AG08396 (cell line): ENCODE results near the gene PRICKLE1.

Experiments
- DNase-seq: peaks from one replicate; pipeline ENCODE4 v3.0.0; 2012; ENCODE audit warnings: low spot score, mixed read lengths

Gene PRICKLE1

GRCh38 chr12:42588524-42589464 lies 752 bp downstream of the PRICKLE1 start:
- DNase-seq: peak; percentile 43

- no peak for DNase-seq
These were observed 1.7 kb downstream of the PRICKLE1 start for GRCh38 chr12:42587601-42588523.

GRCh38 chr12:42586268-42586667 lies 3.3 kb downstream of the PRICKLE1 start:
- DNase-seq: no peak

- no peak for DNase-seq
These were observed 3.7 kb downstream of the PRICKLE1 start for GRCh38 chr12:42585841-42586216.

GRCh38 chr12:42585154-42585840 lies 4.2 kb downstream of the PRICKLE1 start:
- DNase-seq: no peak

- DNase-seq: peak; percentile 16
These were observed 4.9 kb downstream of the PRICKLE1 start for GRCh38 chr12:42584651-42585111.

GRCh38 chr12:42583016-42583415 lies 6.5 kb downstream of the PRICKLE1 start:
- no peak for DNase-seq

GRCh38 chr12:42582498-42582897 lies 7.0 kb downstream of the PRICKLE1 start:
- DNase-seq: no peak

GRCh38 chr12:42582050-42582449 lies 7.5 kb downstream of the PRICKLE1 start:
- DNase-seq: no peak

GRCh38 chr12:42576374-42576773 lies 13.2 kb downstream of the PRICKLE1 start:
- DNase-seq: no peak

GRCh38 chr12:42575717-42576116 lies 13.8 kb downstream of the PRICKLE1 start:
- DNase-seq: no peak

- no peak for DNase-seq
These were observed 14.7 kb downstream of the PRICKLE1 start for GRCh38 chr12:42574851-42575266.

- DNase-seq: no peak
These were observed 18.1 kb downstream of the PRICKLE1 start for GRCh38 chr12:42571327-42572009.

- DNase-seq: no peak
These were observed 19.5 kb downstream of the PRICKLE1 start for GRCh38 chr12:42570076-42570475.

- peak; percentile 16 for DNase-seq
These were observed 20.3 kb downstream of the PRICKLE1 start for GRCh38 chr12:42568952-42569915.

GRCh38 chr12:42565633-42566032 lies 23.9 kb downstream of the PRICKLE1 start:
- DNase-seq: peak; percentile 22

- no peak for DNase-seq
These were observed 24.6 kb downstream of the PRICKLE1 start for GRCh38 chr12:42564996-42565395.

GRCh38 chr12:42564556-42564955 lies 25.0 kb downstream of the PRICKLE1 start:
- DNase-seq: peak; percentile 34

- no peak for DNase-seq
These were observed 28.6 kb downstream of the PRICKLE1 start for GRCh38 chr12:42560977-42561376.

GRCh38 chr12:42557586-42558172 lies 31.9 kb downstream of the PRICKLE1 start:
- DNase-seq: no peak
